Fibroblast of pulmonary artery (primary cell): ENCODE measurements around the gene RABGGTB.
"Not testable (repeated sequence)": the region's sequence is repeated elsewhere in the genome, so short reads cannot be mapped to it uniquely, and the experiment has no call there.

Experiments used
- DNase-seq: peaks from one replicate; pipeline ENCODE4 v3.0.0-alpha.2; 2010; ENCODE audit warnings: low read depth
- H3K4me3 ChIP-seq: replicated peaks from 2 replicates; pipeline ENCODE4 v1.5.1; 2011; ENCODE audit warnings: low read depth, mild to moderate bottlenecking, control low read depth, low read length, moderate library complexity
- TF ChIP-seq, protein P1 (sequence below): IDR thresholded peaks from 2 replicates; pipeline ENCODE4 v1.5.1; 2011; ENCODE audit warnings: mild to moderate bottlenecking, control low read depth, low read length, inconsistent platforms; ENCODE audit errors: missing control alignments

RABGGTB gene

DNA sequence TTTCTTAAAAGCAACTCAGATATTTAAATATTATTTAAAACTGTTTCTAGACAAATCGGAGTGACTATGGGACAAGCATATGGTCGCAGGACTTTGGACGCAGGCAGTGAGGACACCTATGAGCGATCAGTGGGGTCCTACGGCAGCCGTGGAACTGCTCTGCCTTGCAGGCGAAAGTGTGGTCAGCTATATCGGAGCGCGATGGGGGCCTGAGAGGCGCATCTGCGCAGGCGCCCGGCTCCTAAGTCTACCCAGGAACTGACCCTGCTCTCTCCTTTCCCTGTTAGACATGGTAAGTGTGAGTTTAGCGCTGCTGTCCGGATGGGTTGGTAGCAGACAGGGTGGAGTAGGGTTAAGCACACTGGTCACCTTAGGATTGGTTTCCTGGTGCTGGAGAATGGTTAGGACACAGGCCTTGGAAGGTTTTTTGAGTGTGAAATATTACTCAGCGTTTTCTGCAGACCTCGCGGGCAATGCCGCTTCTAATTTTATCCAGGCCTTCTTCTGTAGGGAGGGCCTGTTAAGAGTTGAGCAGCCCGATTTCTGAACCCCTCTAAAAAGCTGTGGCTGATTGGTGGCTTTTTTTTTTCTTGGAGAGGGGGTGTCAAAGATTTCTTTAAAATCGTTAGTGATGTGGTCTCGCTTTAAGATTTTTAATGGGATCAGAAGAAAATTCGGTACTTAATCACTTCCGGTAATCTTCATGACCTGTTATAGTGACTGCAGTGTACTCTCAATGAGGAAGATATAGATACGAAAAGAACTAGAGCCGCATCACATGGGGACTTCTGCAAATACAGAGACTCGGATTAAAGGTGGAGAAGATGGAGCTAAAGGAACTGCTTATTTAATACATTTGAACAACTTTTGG, at the start of gene RABGGTB:
Gene RABGGTB, plus strand, starts transcription at position 274 of the 871 bp plus-strand sequence. Its CDS starts 16 bp downstream, at position 290.
- peak within 1 kb of the TSS; percentile 81 for H3K4me3 ChIP-seq
- TF ChIP-seq, protein P1, sequence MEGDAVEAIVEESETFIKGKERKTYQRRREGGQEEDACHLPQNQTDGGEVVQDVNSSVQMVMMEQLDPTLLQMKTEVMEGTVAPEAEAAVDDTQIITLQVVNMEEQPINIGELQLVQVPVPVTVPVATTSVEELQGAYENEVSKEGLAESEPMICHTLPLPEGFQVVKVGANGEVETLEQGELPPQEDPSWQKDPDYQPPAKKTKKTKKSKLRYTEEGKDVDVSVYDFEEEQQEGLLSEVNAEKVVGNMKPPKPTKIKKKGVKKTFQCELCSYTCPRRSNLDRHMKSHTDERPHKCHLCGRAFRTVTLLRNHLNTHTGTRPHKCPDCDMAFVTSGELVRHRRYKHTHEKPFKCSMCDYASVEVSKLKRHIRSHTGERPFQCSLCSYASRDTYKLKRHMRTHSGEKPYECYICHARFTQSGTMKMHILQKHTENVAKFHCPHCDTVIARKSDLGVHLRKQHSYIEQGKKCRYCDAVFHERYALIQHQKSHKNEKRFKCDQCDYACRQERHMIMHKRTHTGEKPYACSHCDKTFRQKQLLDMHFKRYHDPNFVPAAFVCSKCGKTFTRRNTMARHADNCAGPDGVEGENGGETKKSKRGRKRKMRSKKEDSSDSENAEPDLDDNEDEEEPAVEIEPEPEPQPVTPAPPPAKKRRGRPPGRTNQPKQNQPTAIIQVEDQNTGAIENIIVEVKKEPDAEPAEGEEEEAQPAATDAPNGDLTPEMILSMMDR: no peak
- DNase-seq: peak; percentile 98

DNA sequence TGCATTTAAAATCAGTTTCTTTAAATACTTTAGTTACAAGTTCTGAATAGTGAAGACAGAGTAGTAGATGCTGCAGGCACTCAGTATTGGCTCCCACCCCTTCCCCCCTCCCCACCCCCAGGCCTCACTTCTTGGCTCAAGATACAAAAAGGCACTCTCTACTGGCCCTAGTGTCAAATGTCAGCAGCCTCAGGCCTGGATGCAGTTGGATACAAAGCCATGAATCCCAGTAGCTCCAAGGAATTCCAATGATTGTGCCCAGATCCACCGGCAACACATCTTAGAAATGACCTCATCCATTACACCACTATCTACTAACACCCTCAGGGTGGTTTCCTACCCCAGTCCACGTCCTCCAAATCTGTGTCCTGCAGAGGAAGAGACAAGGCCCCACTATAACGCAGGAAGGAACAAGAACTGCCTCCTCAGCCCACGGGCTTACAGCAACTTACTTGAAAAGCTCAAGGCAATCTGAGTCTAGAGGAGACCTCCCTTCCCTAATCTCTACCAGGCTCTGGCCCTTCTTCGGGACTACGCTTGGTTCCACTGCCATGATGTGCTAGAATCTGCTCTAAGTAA, 43.9 kb upstream of the RABGGTB start:
- no peak for DNase-seq
- no peak overlapping the region for H3K4me3 ChIP-seq
- TF ChIP-seq, protein P1: no peak

DNA sequence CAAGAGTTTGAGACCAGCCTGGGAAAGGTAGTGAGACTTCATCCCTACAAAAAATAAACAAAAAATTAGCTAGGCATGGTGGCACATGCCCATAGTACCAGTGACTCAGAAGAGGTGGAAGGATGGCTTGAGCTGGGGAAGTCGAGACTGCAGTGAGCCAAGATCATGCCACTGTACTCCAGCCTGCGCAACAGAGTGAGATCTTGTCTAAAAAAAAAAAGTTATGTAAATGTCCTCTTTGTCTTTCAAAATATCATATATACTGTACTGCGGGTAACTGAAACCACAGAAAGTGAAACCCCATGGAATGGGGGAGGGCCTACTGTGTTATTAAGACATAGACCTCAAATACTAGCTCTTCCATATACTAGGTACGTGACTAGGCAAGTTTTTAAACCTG, 40.8 kb upstream of the RABGGTB start:
- H3K4me3 ChIP-seq: no peak overlapping the region
- no peak for DNase-seq
- TF ChIP-seq, protein P1: no peak

DNA sequence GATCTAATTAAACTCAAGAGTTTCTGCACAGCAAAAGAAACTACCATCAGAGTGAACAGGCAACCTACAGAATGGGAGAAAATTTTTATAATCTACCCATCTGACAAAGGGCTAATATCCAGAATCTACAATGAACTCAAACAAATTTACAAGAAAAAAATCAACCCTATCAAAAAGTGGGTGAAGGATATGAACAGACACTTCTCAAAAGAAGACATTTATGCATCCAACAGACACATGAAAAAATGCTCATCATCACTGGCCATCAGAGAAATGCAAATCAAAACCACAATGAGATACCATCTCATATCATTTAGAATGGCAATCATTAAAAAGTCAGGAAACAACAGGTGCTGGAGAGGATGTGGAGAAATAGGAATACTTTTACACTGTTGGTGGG, 28.8 kb upstream of the RABGGTB start:
- not testable (repeated sequence) for DNase-seq, H3K4me3 ChIP-seq

DNA sequence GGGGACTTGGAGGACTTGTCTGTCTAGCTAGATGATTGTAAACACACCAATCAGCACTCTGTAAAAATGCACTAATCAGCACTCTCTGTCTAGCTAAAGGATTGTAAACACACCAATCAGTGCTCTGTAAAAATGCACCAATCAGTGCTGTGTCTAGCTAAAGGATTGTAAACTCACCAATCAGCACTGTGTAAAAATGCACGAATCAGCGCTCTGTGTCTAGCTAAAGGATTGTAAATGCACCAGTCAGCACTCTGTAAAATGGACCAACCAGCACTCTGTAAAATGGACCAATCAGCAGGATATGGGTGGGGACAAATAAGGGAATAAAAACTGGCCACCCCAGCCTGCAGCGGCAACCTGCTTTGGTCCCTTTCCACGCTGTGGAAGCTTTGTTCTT, 27.5 kb upstream of the RABGGTB start:
- not testable (repeated sequence) for H3K4me3 ChIP-seq, DNase-seq

DNA sequence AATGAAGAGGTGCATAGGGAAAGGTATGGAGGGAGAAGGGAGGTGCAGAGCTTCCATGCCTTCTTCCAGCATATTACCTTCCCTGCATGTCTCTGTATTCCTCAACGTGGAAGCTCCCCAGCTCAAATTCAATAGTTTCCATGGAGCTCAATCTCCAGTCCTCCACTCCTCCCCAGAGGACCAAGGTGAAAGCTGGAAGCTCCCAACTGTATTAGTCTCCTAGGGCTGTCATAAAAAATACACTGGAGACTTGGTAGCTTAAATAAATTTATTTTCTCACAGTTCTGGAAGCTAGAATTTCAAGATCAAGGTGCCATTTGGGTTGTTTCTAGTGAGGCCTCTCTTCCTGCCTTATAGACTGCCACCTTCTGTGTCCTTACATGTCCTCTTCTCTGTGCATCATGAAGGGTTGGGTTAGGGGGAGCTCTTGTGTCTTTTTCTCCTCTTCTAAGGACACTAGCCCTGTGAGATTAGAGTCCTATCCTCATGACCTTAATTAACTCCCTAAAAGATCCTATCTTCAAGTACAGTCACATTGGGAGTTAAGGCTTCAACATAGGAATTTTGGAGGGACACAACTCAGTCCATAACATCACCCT, 21.9 kb upstream of the RABGGTB start:
- TF ChIP-seq, protein P1: no peak
- DNase-seq: no peak
- no peak overlapping the region for H3K4me3 ChIP-seq

DNA sequence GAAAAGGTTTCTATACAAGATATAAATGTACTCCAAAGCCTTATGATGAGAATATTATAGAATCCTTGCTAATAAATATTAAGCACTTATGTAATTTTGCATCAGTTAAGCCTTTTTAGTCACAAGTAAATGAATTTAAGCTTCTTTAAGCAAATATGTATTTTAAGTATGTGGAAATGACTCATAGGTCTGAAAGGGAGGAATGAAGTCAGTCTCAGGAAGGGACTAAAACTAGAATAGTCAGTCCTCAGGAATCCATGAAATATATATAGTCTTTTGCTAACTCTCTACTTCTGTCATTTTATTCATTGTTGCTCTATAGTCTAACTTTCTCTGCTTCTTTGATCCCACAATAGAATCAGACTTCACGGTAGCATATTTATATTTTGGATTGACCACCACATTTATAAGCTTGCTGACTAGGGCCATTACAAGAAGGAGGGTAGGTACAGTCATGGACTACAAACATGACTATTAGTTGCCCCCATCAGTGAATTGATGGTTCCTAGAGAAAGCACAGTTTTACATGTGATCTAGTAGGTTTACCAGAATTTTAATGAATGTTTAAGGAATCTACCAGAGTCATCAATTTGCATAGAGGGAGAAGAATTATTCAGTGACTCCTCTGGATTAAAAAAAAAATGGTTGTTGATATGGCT, 20.2 kb upstream of the RABGGTB start:
- peak; percentile 79 for DNase-seq
- H3K4me3 ChIP-seq: no peak overlapping the region
- TF ChIP-seq, protein P1: no peak
